ENCODE data around the gene CPT1A.
A peak's percentile ranks its signal among the peaks of the same experiment; 100 is the strongest.

The CPT1A gene

GRCh38 chr11:68751331-68751856, 90.3 kb downstream of the CPT1A start, which contains the start of gene TESMIN:
Gene TESMIN (minus strand): TSS chr11:68751520. CDS start chr11:68750660, 860 bp downstream.
- peak; percentile 88 for DNase-seq

- DNase-seq, result no peak
These were observed 90.8 kb downstream of the CPT1A start for GRCh38 chr11:68751004-68751325.

GRCh38 chr11:68750195-68751003, 91.3 kb downstream of the CPT1A start:
- no peak for DNase-seq

- no peak for DNase-seq
These were observed 92.2 kb downstream of the CPT1A start for GRCh38 chr11:68749229-68750123.

- no peak for DNase-seq
These were observed 93.7 kb downstream of the CPT1A start for GRCh38 chr11:68748061-68748460.

- DNase-seq, result no peak
These were observed 98.2 kb downstream of the CPT1A start for GRCh38 chr11:68743539-68743938.

- DNase-seq, result no peak
These were observed 100.3 kb downstream of the CPT1A start for GRCh38 chr11:68741463-68741862.

- DNase-seq, result no peak
These were observed 106.1 kb downstream of the CPT1A start for GRCh38 chr11:68735646-68736045.

- DNase-seq, result no peak
These were observed 106.6 kb downstream of the CPT1A start for GRCh38 chr11:68735125-68735524.

GRCh38 chr11:68734111-68734510, 107.6 kb downstream of the CPT1A start:
- no peak for DNase-seq

- no peak for DNase-seq
These were observed 113.9 kb downstream of the CPT1A start for GRCh38 chr11:68727783-68728182.

- no peak for DNase-seq
These were observed 117.4 kb downstream of the CPT1A start for GRCh38 chr11:68724293-68724692.

GRCh38 chr11:68722143-68722542, 119.6 kb downstream of the CPT1A start:
- no peak for DNase-seq

GRCh38 chr11:68721075-68721474, 120.6 kb downstream of the CPT1A start:
- no peak for DNase-seq

- no peak for DNase-seq
These were observed 126.1 kb downstream of the CPT1A start for GRCh38 chr11:68715456-68716122.

- DNase-seq, result no peak
These were observed 127.5 kb downstream of the CPT1A start for GRCh38 chr11:68714060-68714856.

- no peak for DNase-seq
These were observed 130.6 kb downstream of the CPT1A start for GRCh38 chr11:68711114-68711513.

- DNase-seq, result no peak
These were observed 131.3 kb downstream of the CPT1A start for GRCh38 chr11:68710409-68710808.

- DNase-seq, result no peak
These were observed 132.7 kb downstream of the CPT1A start for GRCh38 chr11:68709062-68709461.

- DNase-seq, result no peak
These were observed 134.2 kb downstream of the CPT1A start for GRCh38 chr11:68707527-68707926.

GRCh38 chr11:68704887-68705286, 136.8 kb downstream of the CPT1A start:
- no peak for DNase-seq
